Astrocyte (in vitro differentiated cells and primary cell): ENCODE results near the gene FBXL13. TPM values are rescaled to one million over a fixed set of nuclear protein-coding genes. Genes with fewer than 3 reads are reported as not detected.
"Not testable (repeated sequence)": the region's sequence is repeated elsewhere in the genome, so short reads cannot be mapped to it uniquely, and the experiment has no call there.

Source experiments
- DNase-seq: peaks from one replicate; pipeline ENCODE4 v3.0.0-alpha.2; 2010; ENCODE audit warnings: low read depth
- FAIRE-seq: peaks from 2 replicates; lab custom pipeline; 2011; peaks lifted over from hg19 to GRCh38; lab: Jason Lieb, UNC
- H2AFZ ChIP-seq: 2 replicates; pipeline ENCODE4 v1.6.0; 2012; ENCODE audit warnings: low read depth, low read length, inconsistent platforms
- H3K27ac ChIP-seq: 2 replicates; pipeline ENCODE4 v1.5.1; 2011; ENCODE audit warnings: low read depth, low read length, inconsistent platforms
- H3K27me3 ChIP-seq: 2 replicates; pipeline ENCODE4 v1.6.0; 2011; ENCODE audit warnings: low read length, inconsistent platforms; ENCODE audit not compliant: insufficient read depth
- H3K36me3 ChIP-seq: 2 replicates; pipeline ENCODE4 v1.5.1; 2011; ENCODE audit warnings: low read length, inconsistent platforms; ENCODE audit not compliant: insufficient read depth
- H3K4me1 ChIP-seq: 2 replicates; pipeline ENCODE4 v1.5.1; 2011; ENCODE audit warnings: low read length, inconsistent platforms; ENCODE audit not compliant: insufficient read depth
- H3K4me2 ChIP-seq: 2 replicates; pipeline ENCODE4 v1.6.0; 2012; ENCODE audit warnings: low read length, inconsistent platforms
- H3K4me3 ChIP-seq: 2 replicates; pipeline ENCODE4 v1.5.1; 2011; ENCODE audit warnings: low read depth, mild to moderate bottlenecking, low read length, inconsistent platforms; ENCODE audit not compliant: insufficient read depth
- H3K79me2 ChIP-seq: 2 replicates; pipeline ENCODE4 v1.6.0; 2012; ENCODE audit warnings: mild to moderate bottlenecking, low read length, inconsistent platforms; ENCODE audit not compliant: insufficient read depth
- H3K9ac ChIP-seq: 2 replicates; pipeline ENCODE4 v1.6.0; 2012; ENCODE audit warnings: mild to moderate bottlenecking, low read length, inconsistent platforms
- H3K9me3 ChIP-seq: 2 replicates; pipeline ENCODE4 v1.5.1; 2012; ENCODE audit warnings: low read depth, mild to moderate bottlenecking, low read length, inconsistent platforms; ENCODE audit not compliant: insufficient read depth
- H4K20me1 ChIP-seq: 2 replicates; pipeline ENCODE4 v1.6.0; 2012; ENCODE audit warnings: low read length, inconsistent platforms; ENCODE audit not compliant: insufficient read depth
- H3K27ac Mint-ChIP-seq: one replicate; pipeline ENCODE4 v1.8.0; 2021; ENCODE audit warnings: mild to moderate bottlenecking, mixed read lengths; ENCODE audit not compliant: unreplicated experiment
- H3K27me3 Mint-ChIP-seq: one replicate; pipeline ENCODE4 v1.8.0; 2021; ENCODE audit warnings: low read depth, mixed read lengths; ENCODE audit not compliant: unreplicated experiment
- H3K36me3 Mint-ChIP-seq: one replicate; pipeline ENCODE4 v1.8.0; 2021; ENCODE audit warnings: low read depth, mixed read lengths; ENCODE audit not compliant: unreplicated experiment
- H3K4me1 Mint-ChIP-seq: one replicate; pipeline ENCODE4 v1.8.0; 2021; ENCODE audit warnings: low read depth, mixed read lengths; ENCODE audit not compliant: unreplicated experiment
- H3K4me3 Mint-ChIP-seq: one replicate; pipeline ENCODE4 v1.8.0; 2021; ENCODE audit warnings: mild to moderate bottlenecking, moderate library complexity, mixed read lengths; ENCODE audit not compliant: unreplicated experiment
- H3K9me3 Mint-ChIP-seq: one replicate; pipeline ENCODE4 v1.8.0; 2021; ENCODE audit warnings: mild to moderate bottlenecking, mixed read lengths; ENCODE audit not compliant: unreplicated experiment
- EZH2 ChIP-seq: IDR thresholded peaks from 2 replicates; pipeline ENCODE4 v1.6.1; 2012; ENCODE audit warnings: mild to moderate bottlenecking, low read length, inconsistent platforms; ENCODE audit not compliant: insufficient read depth
- total RNA-seq: library from RNA; stranded (reverse); gene quantifications from 2 replicates; pipeline ENCODE4 v1.2.1, GENCODE V29; 2021
- TF ChIP-seq, protein P1 (sequence below): IDR thresholded peaks from 2 replicates; pipeline ENCODE4 v1.5.1; 2011; ENCODE audit warnings: low read depth, mild to moderate bottlenecking, inconsistent platforms, low read length, moderate library complexity; ENCODE audit not compliant: insufficient read depth

The FBXL13 gene
- total RNA-seq, 1 donor from 2014 or later: 1.2 TPM

- no peak overlapping the region for H3K4me3 ChIP-seq
- H3K79me2 ChIP-seq: no peaks in the 10 kb centered on the region
- H3K27ac Mint-ChIP-seq: no peak overlapping the region
- H3K9me3 Mint-ChIP-seq: peaks cover 3% of the 10 kb centered on the region
- H4K20me1 ChIP-seq: no peaks in the 10 kb centered on the region
- no peak for DNase-seq
- H3K4me2 ChIP-seq: no peak overlapping the region
- H3K4me1 ChIP-seq: peaks cover 13% of the 10 kb centered on the region
- no peaks in the 10 kb centered on the region for H3K27me3 Mint-ChIP-seq
- TF ChIP-seq, protein P1, sequence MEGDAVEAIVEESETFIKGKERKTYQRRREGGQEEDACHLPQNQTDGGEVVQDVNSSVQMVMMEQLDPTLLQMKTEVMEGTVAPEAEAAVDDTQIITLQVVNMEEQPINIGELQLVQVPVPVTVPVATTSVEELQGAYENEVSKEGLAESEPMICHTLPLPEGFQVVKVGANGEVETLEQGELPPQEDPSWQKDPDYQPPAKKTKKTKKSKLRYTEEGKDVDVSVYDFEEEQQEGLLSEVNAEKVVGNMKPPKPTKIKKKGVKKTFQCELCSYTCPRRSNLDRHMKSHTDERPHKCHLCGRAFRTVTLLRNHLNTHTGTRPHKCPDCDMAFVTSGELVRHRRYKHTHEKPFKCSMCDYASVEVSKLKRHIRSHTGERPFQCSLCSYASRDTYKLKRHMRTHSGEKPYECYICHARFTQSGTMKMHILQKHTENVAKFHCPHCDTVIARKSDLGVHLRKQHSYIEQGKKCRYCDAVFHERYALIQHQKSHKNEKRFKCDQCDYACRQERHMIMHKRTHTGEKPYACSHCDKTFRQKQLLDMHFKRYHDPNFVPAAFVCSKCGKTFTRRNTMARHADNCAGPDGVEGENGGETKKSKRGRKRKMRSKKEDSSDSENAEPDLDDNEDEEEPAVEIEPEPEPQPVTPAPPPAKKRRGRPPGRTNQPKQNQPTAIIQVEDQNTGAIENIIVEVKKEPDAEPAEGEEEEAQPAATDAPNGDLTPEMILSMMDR: no peak
- no peak for TF ChIP-seq EZH2
- no peak overlapping the region for H3K4me3 Mint-ChIP-seq
- H3K9ac ChIP-seq: no peak overlapping the region
- H3K36me3 ChIP-seq: no peaks in the 10 kb centered on the region
- H2AFZ ChIP-seq: no peak overlapping the region
- H3K36me3 Mint-ChIP-seq: peaks cover 12% of the 10 kb centered on the region
- H3K27me3 ChIP-seq: no peaks in the 10 kb centered on the region
- H3K4me1 Mint-ChIP-seq: peaks cover 5% of the 10 kb centered on the region
- H3K27ac ChIP-seq: no peak overlapping the region
- H3K9me3 ChIP-seq: no peaks in the 10 kb centered on the region
- FAIRE-seq: no peak
Measured at GRCh38 chr7:102810916-102811315, 263.7 kb downstream of the FBXL13 start.

DNA sequence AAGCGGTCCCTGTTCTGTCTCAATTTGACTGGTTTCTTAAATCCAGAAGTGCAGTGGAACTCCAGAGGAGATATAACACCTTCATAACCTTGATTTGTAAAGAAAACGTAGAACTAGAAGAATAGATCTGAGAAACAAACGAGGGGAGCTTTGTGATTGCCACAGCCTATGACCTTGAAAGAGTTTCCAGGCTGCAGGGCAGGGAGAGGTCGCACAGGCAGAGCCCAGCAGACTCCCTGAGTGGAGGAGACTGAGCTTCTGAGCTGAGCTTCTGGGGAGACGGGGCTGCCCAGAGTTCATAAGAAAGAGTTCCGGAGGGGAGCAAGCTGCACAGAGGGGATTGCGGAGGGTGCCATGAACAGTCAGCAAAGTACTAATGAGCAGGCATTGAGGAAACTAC, 268.0 kb downstream of the FBXL13 start:
- no peaks in the 10 kb centered on the region for H4K20me1 ChIP-seq
- no peaks in the 10 kb centered on the region for H3K79me2 ChIP-seq
- H3K4me3 ChIP-seq: no peak overlapping the region
- H3K9ac ChIP-seq: no peak overlapping the region
- FAIRE-seq (no peak), DNase-seq (no peak)
- Mint-ChIP-seq H3K4me3 (no peak overlapping the region), H3K27me3 (no peaks in the 10 kb centered on the region), H3K9me3 (peaks cover 12% of the 10 kb centered on the region), H3K36me3 (peaks cover 21% of the 10 kb centered on the region), H3K27ac (no peak overlapping the region), H3K4me1 (no peaks in the 10 kb centered on the region)
- H3K9me3 ChIP-seq: no peaks in the 10 kb centered on the region
- H3K36me3 ChIP-seq: no peaks in the 10 kb centered on the region
- no peak for TF ChIP-seq EZH2
- TF ChIP-seq, protein P1: no peak
- no peaks in the 10 kb centered on the region for H3K27me3 ChIP-seq
- H3K27ac ChIP-seq: no peak overlapping the region
- no peak overlapping the region for H2AFZ ChIP-seq
- no peak overlapping the region for H3K4me2 ChIP-seq
- H3K4me1 ChIP-seq: no peaks in the 10 kb centered on the region

- not testable (repeated sequence) for H3K4me3 ChIP-seq, H3K9me3 ChIP-seq, H2AFZ ChIP-seq, H3K27me3 ChIP-seq, H4K20me1 ChIP-seq, H3K79me2 ChIP-seq, H3K36me3 ChIP-seq, FAIRE-seq, H3K9ac ChIP-seq, H3K4me2 ChIP-seq, H3K27me3 Mint-ChIP-seq, H3K36me3 Mint-ChIP-seq, H3K4me1 Mint-ChIP-seq, H3K27ac ChIP-seq, H3K4me1 ChIP-seq, H3K4me3 Mint-ChIP-seq, H3K9me3 Mint-ChIP-seq, H3K27ac Mint-ChIP-seq
- DNase-seq: peak; percentile 60
Measured at GRCh38 chr7:102795987-102796595, 278.5 kb downstream of the FBXL13 start.

DNA sequence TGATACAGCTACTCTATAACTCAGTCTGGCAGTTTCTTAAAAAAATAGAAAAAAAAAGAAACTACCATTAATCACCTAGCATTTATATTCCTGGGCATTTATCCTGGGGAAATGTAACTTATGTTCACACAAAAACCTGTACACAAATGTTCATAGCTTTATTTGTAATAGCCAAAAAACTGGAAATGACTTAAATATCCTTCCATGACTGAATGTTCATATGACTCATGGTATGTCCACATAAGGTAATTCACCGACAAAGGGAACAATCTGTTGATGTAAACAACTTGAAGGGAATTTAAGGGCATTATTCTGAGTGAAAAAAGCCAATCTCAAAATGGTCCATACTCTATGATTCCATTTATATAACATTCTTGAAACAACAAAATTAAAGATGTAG, 280.0 kb downstream of the FBXL13 start:
- H3K27me3 Mint-ChIP-seq, H3K36me3 ChIP-seq, H3K27me3 ChIP-seq, H3K9me3 ChIP-seq, H2AFZ ChIP-seq, H3K4me2 ChIP-seq, H3K9ac ChIP-seq, H3K4me1 Mint-ChIP-seq, H3K4me1 ChIP-seq, H3K4me3 ChIP-seq, H3K9me3 Mint-ChIP-seq, H3K27ac Mint-ChIP-seq, H4K20me1 ChIP-seq, H3K36me3 Mint-ChIP-seq, H3K79me2 ChIP-seq, DNase-seq, H3K4me3 Mint-ChIP-seq, H3K27ac ChIP-seq: not testable (repeated sequence)
- FAIRE-seq: peak; percentile 60

GRCh38 chr7:102791831-102792230, 282.8 kb downstream of the FBXL13 start:
- not testable (repeated sequence) for H3K9me3 ChIP-seq, H3K4me3 ChIP-seq, H3K27me3 Mint-ChIP-seq, H3K79me2 ChIP-seq, FAIRE-seq, H3K9me3 Mint-ChIP-seq, H3K27me3 ChIP-seq, H3K36me3 Mint-ChIP-seq, H3K36me3 ChIP-seq, H3K4me1 ChIP-seq, H4K20me1 ChIP-seq, H3K4me2 ChIP-seq, H3K27ac Mint-ChIP-seq, H3K9ac ChIP-seq, H2AFZ ChIP-seq, H3K27ac ChIP-seq, DNase-seq, H3K4me1 Mint-ChIP-seq, H3K4me3 Mint-ChIP-seq
